GM23248 (cell line): ENCODE data around the gene C1orf146. TPM values are rescaled to one million over a fixed set of nuclear protein-coding genes. Genes with fewer than 3 reads are reported as not detected.

Experiments used
- DNase-seq: peaks from one replicate; pipeline ENCODE4 v3.0.0-alpha.2; 2015
- H2AFZ ChIP-seq: fragments of 200-600 bp; sonication (generic); 2 replicates; pipeline ENCODE4 v1.6.1; 2016; ENCODE audit warnings: antibody characterized with exemption
- H3F3A ChIP-seq: fragments of 200-600 bp; sonication (generic); 2 replicates; pipeline ENCODE4 v1.6.1; 2016; ENCODE audit warnings: mild to moderate bottlenecking, antibody characterized with exemption, mixed run types; ENCODE audit not compliant: insufficient read depth
- H3K27ac ChIP-seq: fragments of 200-600 bp; sonication (generic); 2 replicates; pipeline ENCODE4 v1.5.1; 2016; ENCODE audit warnings: mild to moderate bottlenecking
- H3K27me3 ChIP-seq: fragments of 200-600 bp; sonication (generic); replicated peaks from 2 replicates; pipeline ENCODE4 v1.6.1; 2016; ENCODE audit warnings: mild to moderate bottlenecking; ENCODE audit not compliant: insufficient read depth
- H3K36me3 ChIP-seq: fragments of 200-600 bp; sonication (generic); 2 replicates; pipeline ENCODE4 v1.6.1; 2016; ENCODE audit warnings: low read depth, mild to moderate bottlenecking
- H3K4me1 ChIP-seq: fragments of 200-600 bp; sonication (generic); 2 replicates; pipeline ENCODE4 v1.6.1; 2016; ENCODE audit warnings: mild to moderate bottlenecking; ENCODE audit not compliant: insufficient read depth
- H3K4me2 ChIP-seq: fragments of 200-600 bp; sonication (generic); one replicate; pipeline ENCODE4 v1.6.1; 2016; ENCODE audit warnings: mild to moderate bottlenecking; ENCODE audit not compliant: unreplicated experiment
- H3K4me3 ChIP-seq: fragments of 200-600 bp; sonication (generic); 2 replicates; pipeline ENCODE4 v1.5.1; 2016; ENCODE audit warnings: mild to moderate bottlenecking
- H3K79me2 ChIP-seq: fragments of 200-600 bp; sonication (generic); 2 replicates; pipeline ENCODE4 v1.6.1; 2016; ENCODE audit warnings: mild to moderate bottlenecking; ENCODE audit not compliant: insufficient read depth
- H3K9ac ChIP-seq: fragments of 200-600 bp; sonication (generic); 2 replicates; pipeline ENCODE4 v1.6.1; 2016; ENCODE audit warnings: mild to moderate bottlenecking
- H3K9me2 ChIP-seq: fragments of 200-600 bp; sonication (generic); 2 replicates; pipeline ENCODE4 v1.6.1; 2016; ENCODE audit warnings: mixed run types, mild to moderate bottlenecking, moderate library complexity; ENCODE audit not compliant: insufficient read depth
- H3K9me3 ChIP-seq: fragments of 200-600 bp; sonication (generic); one replicate; pipeline ENCODE4 v1.6.1; 2017; ENCODE audit warnings: low read depth
- H4K20me1 ChIP-seq: fragments of 200-600 bp; sonication (generic); 2 replicates; pipeline ENCODE4 v1.6.0; 2016; ENCODE audit not compliant: insufficient read depth
- EZH2 ChIP-seq: fragments of 200-600 bp; sonication (generic); IDR thresholded peaks from 2 replicates; pipeline ENCODE4 v1.6.1; 2018; ENCODE audit warnings: antibody characterized with exemption, mild to moderate bottlenecking; ENCODE audit not compliant: insufficient read depth, poor library complexity, severe bottlenecking
- EZH2phosphoT487 ChIP-seq: fragments of 200-600 bp; sonication (generic); IDR thresholded peaks from 2 replicates; pipeline ENCODE4 v1.6.1; 2018; ENCODE audit warnings: antibody characterized with exemption, moderate library complexity, mild to moderate bottlenecking, low read depth; ENCODE audit not compliant: insufficient read depth
- WGBS, 2 experiments: methylation state at CpG; one replicate each; pipeline ENCODE4 v1.1.6; 2015 to 2017; ENCODE audit warnings: low lambda C conversion rate in 2 of 2, low coverage in 1 of 2; ENCODE audit errors: missing lambda C conversion rate in 2 of 2; 5-methylcytosine and 5-hydroxymethylcytosine counted together
- in situ Hi-C: fragments of 300-500 bp; cut with MboI; formaldehyde crosslinking; loops from 2 replicates; pipeline ENCODE4 v1.15.0; 2020
- polyA plus RNA-seq: library from polyadenylated mRNA; unstranded; fragments of >200 nt; fragmentation: Nextera tagmentation; extraction: Ambion mirVana; gene quantifications from 2 replicates; pipeline ENCODE4 v1.2.1, GENCODE V29; 2016
- total RNA-seq: library from RNA; depleted of rRNA; stranded (reverse); fragments of >200 nt; shearing (Covaris generic); gene quantifications from 2 replicates; pipeline ENCODE4 v1.2.3, GENCODE V29; 2014

Gene C1orf146
- total and polyA plus RNA-seq, 2 experiments from 2014 or later, result not detected

DNA sequence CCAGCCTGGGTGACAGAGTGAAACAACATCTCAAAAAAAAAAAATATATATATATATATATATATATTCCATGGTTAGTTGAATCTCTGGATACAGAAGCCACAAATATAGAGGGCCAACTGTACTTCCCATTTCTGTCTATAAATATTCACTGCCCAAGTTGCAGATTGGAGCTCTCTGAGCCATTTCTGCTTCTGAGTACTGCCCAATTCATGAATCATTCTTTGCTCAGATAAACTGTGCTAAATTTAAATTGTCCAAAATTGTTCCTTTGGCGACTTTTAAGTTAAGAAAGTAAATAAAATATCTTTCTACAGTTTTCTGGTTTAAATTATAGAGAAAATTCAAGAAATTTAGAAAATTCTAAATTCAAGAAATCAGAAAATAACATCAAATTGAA lies 23.2 kb upstream of the C1orf146 start:
- no peaks in the 10 kb centered on the region for H3K27me3 ChIP-seq
- no peak overlapping the region for H3K27ac ChIP-seq
- H3F3A ChIP-seq, result no peaks in the 10 kb centered on the region
- H3K79me2 ChIP-seq, result no peaks in the 10 kb centered on the region
- no peaks in the 10 kb centered on the region for H3K9me2 ChIP-seq
- in situ Hi-C loops, result no loop called here
- no peaks in the 10 kb centered on the region for H3K4me1 ChIP-seq
- no peak overlapping the region for H3K4me3 ChIP-seq
- no peaks in the 10 kb centered on the region for H3K9me3 ChIP-seq
- no peak overlapping the region for H3K4me2 ChIP-seq
- H3K36me3 ChIP-seq, result no peaks in the 10 kb centered on the region
- no peak for TF ChIP-seq EZH2phosphoT487
- no peak for TF ChIP-seq EZH2
- no peak overlapping the region for H3K9ac ChIP-seq
- no peak overlapping the region for H2AFZ ChIP-seq
- no peaks in the 10 kb centered on the region for H4K20me1 ChIP-seq
- peak; percentile 11 for DNase-seq
- WGBS, 2 experiments, result 78 to 80% methylated on average over 1 of the region's 1 CpG

DNA sequence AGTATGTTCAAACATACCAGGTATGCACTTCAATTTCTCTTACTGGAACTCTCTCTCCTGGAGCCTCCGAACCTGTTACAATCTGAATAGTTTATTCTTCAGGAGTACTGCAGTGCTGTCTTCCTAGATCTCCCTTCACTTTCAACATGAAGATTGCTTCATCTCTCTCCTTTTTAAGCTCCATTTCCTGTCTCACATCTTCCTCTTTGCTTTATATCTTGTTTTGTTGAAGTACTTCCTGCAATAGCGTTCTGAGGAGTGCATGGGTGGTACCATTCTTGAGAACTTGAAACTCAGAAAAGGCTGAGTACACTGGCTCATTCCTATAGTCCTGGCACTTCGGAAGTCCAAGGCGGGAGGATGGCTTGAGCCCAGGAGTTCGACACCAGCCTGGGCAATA lies 15.7 kb upstream of the C1orf146 start:
- H3F3A ChIP-seq, result no peaks in the 10 kb centered on the region
- peak overlapping the region; percentile 43; the same call in 1 of the 2 replicates for H2AFZ ChIP-seq
- no peak overlapping the region for H3K9ac ChIP-seq
- H3K9me3 ChIP-seq, result no peaks in the 10 kb centered on the region
- in situ Hi-C loops, result no loop called here
- H3K4me3 ChIP-seq, result no peak overlapping the region
- WGBS, 2 experiments, result 66 to 71% methylated on average over 5 of the region's 5 CpGs
- H3K79me2 ChIP-seq, result no peaks in the 10 kb centered on the region
- H3K27me3 ChIP-seq, result no peaks in the 10 kb centered on the region
- no peaks in the 10 kb centered on the region for H3K36me3 ChIP-seq
- DNase-seq, result no peak
- TF ChIP-seq EZH2phosphoT487 (no peak), EZH2 (no peak)
- no peaks in the 10 kb centered on the region for H4K20me1 ChIP-seq
- no peak overlapping the region for H3K27ac ChIP-seq
- H3K9me2 ChIP-seq, result no peaks in the 10 kb centered on the region
- no peaks in the 10 kb centered on the region for H3K4me1 ChIP-seq
- H3K4me2 ChIP-seq, result no peak overlapping the region

DNA sequence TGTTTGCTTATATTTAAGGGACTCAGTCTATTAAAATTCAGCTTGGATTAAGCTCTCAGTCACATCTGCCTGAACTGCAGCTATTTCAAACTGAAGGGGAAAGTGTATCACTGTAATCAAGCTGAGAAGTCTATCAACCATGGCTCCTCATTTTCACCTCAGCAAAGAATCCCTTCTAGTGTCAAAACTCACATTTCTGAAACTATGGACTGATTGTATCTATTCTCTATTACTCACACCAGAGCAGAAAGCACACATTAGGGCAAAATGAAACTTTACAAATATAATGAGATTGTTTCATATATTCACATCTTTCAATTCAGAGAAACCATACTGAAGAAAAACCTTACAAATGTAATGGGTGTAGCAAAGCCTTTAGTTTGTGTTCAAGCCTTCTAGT lies 14.6 kb upstream of the C1orf146 start:
- H3F3A ChIP-seq, result no peaks in the 10 kb centered on the region
- in situ Hi-C loops, result no loop called here
- no peaks in the 10 kb centered on the region for H3K9me3 ChIP-seq
- no peak overlapping the region for H3K9ac ChIP-seq
- TF ChIP-seq EZH2 (no peak), EZH2phosphoT487 (no peak)
- H3K4me3 ChIP-seq, result no peak overlapping the region
- no peaks in the 10 kb centered on the region for H3K9me2 ChIP-seq
- DNase-seq, result no peak
- no peaks in the 10 kb centered on the region for H3K27me3 ChIP-seq
- no peak overlapping the region for H3K4me2 ChIP-seq
- H3K36me3 ChIP-seq, result no peaks in the 10 kb centered on the region
- H2AFZ ChIP-seq, result no peak overlapping the region
- H3K79me2 ChIP-seq, result no peaks in the 10 kb centered on the region
- H4K20me1 ChIP-seq, result no peaks in the 10 kb centered on the region
- H3K27ac ChIP-seq, result no peak overlapping the region
- H3K4me1 ChIP-seq, result no peaks in the 10 kb centered on the region

DNA sequence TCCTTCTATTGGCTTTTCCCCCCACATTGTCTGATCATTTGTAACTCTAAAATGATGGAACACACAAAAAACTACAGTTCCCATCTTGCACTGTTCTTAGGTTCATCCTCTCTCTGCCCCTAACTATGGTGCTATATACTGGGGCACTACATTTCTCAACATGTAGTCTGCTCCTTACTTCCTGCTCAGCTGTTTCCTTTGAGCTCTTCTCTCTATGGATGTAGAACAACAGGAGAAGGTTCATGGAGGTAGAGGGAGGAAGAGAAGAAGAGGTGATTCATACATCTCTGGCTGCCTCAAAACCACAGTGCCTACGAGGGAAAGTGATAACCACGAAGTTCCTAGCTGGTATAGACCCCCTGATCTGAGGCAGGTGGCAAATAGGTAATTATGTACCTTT lies 7.0 kb upstream of the C1orf146 start:
- Histone ChIP-seq H3K9ac (no peak overlapping the region), H3K36me3 (no peaks in the 10 kb centered on the region), H3F3A (peaks cover 10% of the 10 kb centered on the region), H3K4me2 (peak overlapping the region; percentile 46), H3K4me3 (0 out of 2 replicates have a peak overlapping the region, but pooled peaks have one; percentile 7), H3K79me2 (no peaks in the 10 kb centered on the region), H4K20me1 (no peaks in the 10 kb centered on the region), H3K9me3 (no peaks in the 10 kb centered on the region), H3K4me1 (peaks cover 10% of the 10 kb centered on the region; the same call in 1 of the 2 replicates), H3K9me2 (no peaks in the 10 kb centered on the region), H3K27me3 (no peaks in the 10 kb centered on the region), H3K27ac (peak overlapping the region; percentile 58), H2AFZ (peak overlapping the region; percentile 32)
- in situ Hi-C loops, result no loop called here
- 43 to 55% methylated on average over 2 of the region's 2 CpGs for WGBS, 2 experiments
- peak; percentile 42 for DNase-seq
- TF ChIP-seq EZH2 (no peak), EZH2phosphoT487 (no peak)

DNA sequence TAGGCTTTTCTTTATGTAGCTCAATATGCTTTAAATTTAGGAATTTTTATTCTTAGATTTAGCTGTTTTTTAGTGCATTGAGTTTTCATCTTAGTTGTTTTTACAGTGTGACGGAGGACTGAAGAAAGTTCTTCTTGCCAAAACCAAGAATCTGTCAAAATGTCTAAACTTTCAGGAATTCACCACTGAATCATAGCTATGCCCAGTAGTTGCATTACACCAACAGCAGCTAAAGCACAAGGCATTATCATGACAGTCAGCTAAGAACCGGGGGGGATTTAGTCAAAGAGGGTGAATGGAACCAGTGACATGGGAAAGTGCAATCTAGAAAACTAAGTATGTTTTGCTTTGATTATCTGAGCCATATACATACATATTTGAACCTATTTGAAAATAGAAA lies 6.5 kb upstream of the C1orf146 start:
- Histone ChIP-seq H2AFZ (no peak overlapping the region; the same call in 1 of the 2 replicates), H3K4me3 (no peak overlapping the region), H3K9me2 (no peaks in the 10 kb centered on the region), H3K9ac (no peak overlapping the region), H3F3A (peaks cover 10% of the 10 kb centered on the region), H3K36me3 (no peaks in the 10 kb centered on the region), H3K4me2 (peak overlapping the region; percentile 46), H3K27ac (peak overlapping the region; percentile 58), H4K20me1 (no peaks in the 10 kb centered on the region), H3K9me3 (no peaks in the 10 kb centered on the region), H3K79me2 (no peaks in the 10 kb centered on the region), H3K27me3 (no peaks in the 10 kb centered on the region), H3K4me1 (peaks cover 10% of the 10 kb centered on the region; the same call in 1 of the 2 replicates)
- 41 to 50% methylated on average over 2 of the region's 2 CpGs for WGBS, 2 experiments
- peak; percentile 86 for DNase-seq
- TF ChIP-seq EZH2, result no peak
- TF ChIP-seq EZH2phosphoT487, result no peak
- in situ Hi-C loops, result no loop called here
